ENCODE measurements around the gene CHST15. TPM values are rescaled to one million over a fixed set of nuclear protein-coding genes. Genes with fewer than 3 reads are reported as not detected.

CHST15 gene
- total and polyA plus RNA-seq, 2 of the 8 experiments (the other 6 are each of a cell fraction or from before 2014, with no cell fraction given): 8.8 to 9.1 TPM

DNA sequence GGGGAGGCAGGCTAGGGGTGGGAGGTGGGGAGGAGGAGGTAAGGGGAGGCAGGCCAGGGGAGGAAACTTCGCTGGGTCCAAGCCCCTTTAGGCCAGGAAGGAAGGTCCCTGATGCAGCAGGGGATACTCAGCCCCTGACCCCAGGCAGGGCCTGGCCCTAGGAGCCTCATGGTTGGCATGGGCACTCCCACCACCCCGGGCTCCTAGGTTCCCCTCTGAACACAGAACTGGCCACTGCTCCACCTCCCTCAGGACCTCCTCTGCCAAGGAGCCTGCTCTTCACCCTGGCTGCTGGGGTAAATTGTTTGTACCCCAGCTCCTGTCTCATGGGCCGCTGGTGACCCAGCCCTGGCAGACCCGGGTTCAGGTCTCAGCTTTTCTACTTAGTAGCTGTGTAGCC lies 25.8 kb upstream of the CHST15 start:
- Histone ChIP-seq H2AK5ac (ENCODE audit: low read depth, low read length) (no peak overlapping the region), H3K27me3 (replicated peaks in 1 of 4; ENCODE audit: control insufficient read depth in 3 of 4, extremely low read depth in 1 of 4, insufficient read depth in 3 of 4, low read length in 3 of 4) (no peaks in the 10 kb centered on the region; a peak in 1 of 7 replicates), H2BK15ac (ENCODE audit: low read length) (no peak overlapping the region), H2BK12ac (ENCODE audit: low read depth, low read length) (no peak overlapping the region), H4K5ac (ENCODE audit: insufficient read length, low read depth, low read length) (no peak overlapping the region), H3K56ac (replicated peaks; ENCODE audit: insufficient read length, low read depth, low read length) (no peak overlapping the region), H3K79me1 (ENCODE audit: low read depth, low read length) (no peaks in the 10 kb centered on the region), H3K4me2 (ENCODE audit: insufficient read depth in 1 of 2, low read depth in 2 of 2, low read length in 2 of 2) (no peak overlapping the region), H3K79me2 (ENCODE audit: control insufficient read depth in 1 of 2, insufficient read depth in 2 of 2, low read length in 2 of 2) (no peaks in the 10 kb centered on the region), H3K18ac (ENCODE audit: extremely low read depth, low read length) (no peak overlapping the region), H4K8ac (ENCODE audit: extremely low read depth, insufficient read depth, low read length) (no peak overlapping the region), H2BK120ac (replicated peaks; ENCODE audit: low read depth, low read length) (no peak overlapping the region), H3K4ac (replicated peaks; ENCODE audit: insufficient read length, low read depth, low read length) (no peak overlapping the region), H3K23ac (ENCODE audit: insufficient read length) (no peak overlapping the region), H4K20me1 (replicated peaks in 1 of 2; ENCODE audit: control insufficient read depth in 1 of 2, insufficient read depth in 2 of 2, low read length in 2 of 2) (peaks cover 0 to 7% of the 10 kb centered on the region in 2 experiments), H2BK5ac (ENCODE audit: low read depth, low read length) (no peak overlapping the region), H2AFZ (ENCODE audit: low read length) (no peak overlapping the region), H3K27ac (ENCODE audit: low read depth, low read length) (no peak overlapping the region), H2BK20ac (ENCODE audit: low read length) (no peak overlapping the region), H3K36me3 (ENCODE audit: control insufficient read depth in 2 of 4, insufficient read depth in 4 of 4, low read length in 3 of 4) (no peaks in the 10 kb centered on the region), H4K91ac (replicated peaks; ENCODE audit: insufficient read length, low read length) (no peak overlapping the region), H3K4me1 (replicated peaks in 1 of 4; ENCODE audit: control insufficient read depth in 3 of 4, insufficient read depth in 4 of 4, low read length in 3 of 4) (no peaks in the 10 kb centered on the region; a peak in 1 of 7 replicates), H3K4me3 (ENCODE audit: extremely low read depth in 1 of 4, insufficient read depth in 2 of 4, low read depth in 3 of 4, low read length in 4 of 4) (no peak overlapping the region), H3K9me3 (ENCODE audit: insufficient read depth in 2 of 2, low read depth in 1 of 2, low read length in 1 of 2) (no peaks in the 10 kb centered on the region), H3K9ac (replicated peaks in 1 of 4; ENCODE audit: extremely low read depth in 1 of 4, low read depth in 3 of 4, low read length in 3 of 4) (no peak overlapping the region), H3K23me2 (ENCODE audit: low read depth, low read length) (peaks cover 13% of the 10 kb centered on the region; the same call in 1 of the 2 replicates), H3K14ac (ENCODE audit: insufficient read length) (no peak overlapping the region)
- FAIRE-seq (no peak), DNase-seq (ENCODE audit: low read depth in 1 of 2, low spot score in 2 of 2) (no peak)
- WGBS, 2 experiments (ENCODE audit: extremely low coverage in 1 of 2, insufficient coverage in 1 of 2, insufficient read length in 1 of 2, insufficient replicate concordance in 2 of 2, low coverage in 1 of 2, low lambda C conversion rate in 2 of 2, missing lambda C conversion rate in 1 of 2): 90% methylated on average over 3 of the region's 4 CpGs; no CpG with 5 or more reads in 1 of the 2 experiments
- ChIA-PET CTCF (ENCODE audit: partially characterized antibody) (interaction anchor here (0.6 to 5.7 kb wide), 6 partner anchors 7 to 73 kb away, joined by 3 to 24 read pairs (median 4); no protein-coding TSS in a partner anchor), POLR2A (ENCODE audit: partially characterized antibody) (no interaction called here)
- no peak for TF ChIP-seq CBX5 (IDR thresholded peaks at IDR 0.05; ENCODE audit: low read depth, low read length)
- TF ChIP-seq TEAD4 (IDR thresholded peaks at IDR 0.05; ENCODE audit: low read depth, low read length): no peak
- TF ChIP-seq ASH2L (IDR thresholded peaks at IDR 0.05; ENCODE audit: low read length): no peak
- no peak for TF ChIP-seq BCL11A (IDR thresholded peaks at IDR 0.05; ENCODE audit: low read depth in 2 of 2, low read length in 2 of 2)
- TF ChIP-seq TCF12 (IDR thresholded peaks at IDR 0.05; ENCODE audit: low read depth, low read length): no peak
- TF ChIP-seq, protein P1, sequence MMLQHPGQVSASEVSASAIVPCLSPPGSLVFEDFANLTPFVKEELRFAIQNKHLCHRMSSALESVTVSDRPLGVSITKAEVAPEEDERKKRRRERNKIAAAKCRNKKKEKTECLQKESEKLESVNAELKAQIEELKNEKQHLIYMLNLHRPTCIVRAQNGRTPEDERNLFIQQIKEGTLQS (IDR thresholded peaks at IDR 0.05; ENCODE audit: insufficient read depth, low read depth, low read length): no peak
- TF ChIP-seq SIN3A (conservative IDR thresholded peaks at IDR 0.05 in 1 of 2, IDR thresholded peaks at IDR 0.05 in 1 of 2; ENCODE audit: low read depth in 1 of 2, low read length in 2 of 2): no peak
- TF ChIP-seq PHF8 (conservative IDR thresholded peaks at IDR 0.05; ENCODE audit: low read depth, low read length): no peak
- no peak for TF ChIP-seq GTF2F1 (IDR thresholded peaks at IDR 0.05; ENCODE audit: borderline replicate concordance, low read depth, low read length)
- no peak for TF ChIP-seq KDM1A (IDR thresholded peaks at IDR 0.05; ENCODE audit: borderline replicate concordance, low read length)
- TF ChIP-seq CEBPB (IDR thresholded peaks at IDR 0.05; ENCODE audit: low read depth, low read length): no peak
- TF ChIP-seq POU5F1 (IDR thresholded peaks at IDR 0.05; ENCODE audit: low read depth, low read length): no peak
- no peak for TF ChIP-seq NRF1 (IDR thresholded peaks at IDR 0.05; ENCODE audit: low read depth, low read length)
- no peak for TF ChIP-seq NANOG (IDR thresholded peaks at IDR 0.05; ENCODE audit: insufficient read depth, low read depth, low read length, poor library complexity, severe bottlenecking)
- no peak for TF ChIP-seq SIX5 (IDR thresholded peaks at IDR 0.05; ENCODE audit: low read depth, low read length)
